Right lobe of liver (tissue), 6 donors: Measurements from ENCODE around the gene TBC1D5. TPM values are rescaled to one million over a fixed set of nuclear protein-coding genes. Genes with fewer than 3 reads are reported as not detected.
A peak's percentile ranks its signal among the peaks of the same experiment; 100 is the strongest.

Experiments
- ATAC-seq, 4 donors: fragments of 200-7000 bp; cut with Tn5 transposase; one replicate each; pipeline ENCODE4 v1.9.1; 2020; ENCODE audit warnings: mild to moderate bottlenecking in 4 of 4, moderate library complexity in 4 of 4
- DNase-seq, 3 donors: peaks; one replicate each; pipeline ENCODE4 v3.0.0-alpha.2; 2020
- H3K27ac ChIP-seq, 3 donors: fragments of 200-600 bp; one replicate each; pipeline ENCODE4 v1.8.0; 2022
- H3K27me3 ChIP-seq, 2 donors: fragments of 200-600 bp; one replicate each; pipeline ENCODE4 v1.8.0; 2022
- H3K36me3 ChIP-seq, 4 donors: fragments of 200-600 bp; sonication (generic) in 1 of 4; one replicate each; pipeline versions ENCODE4 v1.5.1 to v1.8.0; 2017 to 2022; ENCODE audit warnings: control low read depth in 1 of 4
- H3K4me1 ChIP-seq, 4 donors: fragments of 200-600 bp; sonication (generic) in 1 of 4; one replicate each; pipeline versions ENCODE4 v1.5.1 to v1.8.0; 2017 to 2022; ENCODE audit warnings: control low read depth in 1 of 4
- H3K4me3 ChIP-seq, 3 donors: fragments of 200-600 bp; one replicate each; pipeline ENCODE4 v1.8.0; 2022
- H3K9me3 ChIP-seq, 4 donors: fragments of 200-600 bp; sonication (generic) in 1 of 4; one replicate each; pipeline versions ENCODE4 v1.5.1 to v1.8.0; 2017 to 2022; ENCODE audit warnings: control low read depth in 1 of 4
- CTCF ChIP-seq, 4 donors: fragments of 200-600 bp in 3 of 4; fragments of 450-650 bp in 1 of 4; IDR thresholded peaks; one replicate each; pipeline versions ENCODE4 v1.5.1 to v1.8.0; 2016 to 2022; ENCODE audit warnings: antibody characterized with exemption in 4 of 4, mild to moderate bottlenecking in 2 of 4
- POLR2A ChIP-seq: fragments of 450-650 bp; IDR thresholded peaks from one replicate; pipeline ENCODE4 v1.6.1; 2017; ENCODE audit warnings: antibody characterized with exemption, mild to moderate bottlenecking
- WGBS: methylation state at CpG from one replicate; pipeline ENCODE4 v1.1.6; 2018; ENCODE audit warnings: low coverage, low lambda C conversion rate; ENCODE audit not compliant: insufficient coverage; ENCODE audit errors: missing lambda C conversion rate; 5-methylcytosine and 5-hydroxymethylcytosine counted together
- intact Hi-C, 2 donors: fragments of 100-400 bp; cut with DNase I; formaldehyde crosslinking; loops; one replicate each; pipeline versions ENCODE4 v1.11.2 to v1.14.1; 2022
- total RNA-seq, 6 experiments: library from RNA; depleted of rRNA in 2 of 6; stranded (reverse); fragments of >200 nt in 2 of 6; fragmentation: NEBNext Ultra II Directional in 3 of 6; extraction: Animal tissue kit (Norgen Biotek cat#: 25700) in 3 of 6; gene quantifications; one replicate each; pipeline versions ENCODE4 v1.1.0 to v1.2.4, GENCODE V29; 2016 to 2023
- donor health status: DM: no; HTN: yes; CAD: no.
- donor health status: DM: no; HTN: no; CAD: no.
- donor health status: DM: no; HTN: no; CAD: no.
- donor health status: DM: no; HTN: yes; CAD: no.
- donor health status: DM: no; HTN: yes; CAD: no.

TBC1D5 gene
- total RNA-seq, 6 experiments from 2014 or later: 21.5 to 33.4 (median 27.7) TPM

GRCh38 chr3:17456650-17457049, 285.8 kb downstream of the TBC1D5 start:
- 100% methylated on average over 1 of the region's 1 CpG for WGBS
- H3K9me3 ChIP-seq: no peaks in the 10 kb centered on the region
- ATAC-seq (no peak), DNase-seq (no peak)
- intact Hi-C loops: no loop called here
- no peak overlapping the region for H3K27ac ChIP-seq
- no peak overlapping the region for H3K4me3 ChIP-seq
- H3K27me3 ChIP-seq: no peaks in the 10 kb centered on the region
- TF ChIP-seq CTCF (IDR thresholded peaks at IDR 0.05) (no peak), POLR2A (no peak)
- no peaks in the 10 kb centered on the region for H3K36me3 ChIP-seq
- no peaks in the 10 kb centered on the region for H3K4me1 ChIP-seq

DNA sequence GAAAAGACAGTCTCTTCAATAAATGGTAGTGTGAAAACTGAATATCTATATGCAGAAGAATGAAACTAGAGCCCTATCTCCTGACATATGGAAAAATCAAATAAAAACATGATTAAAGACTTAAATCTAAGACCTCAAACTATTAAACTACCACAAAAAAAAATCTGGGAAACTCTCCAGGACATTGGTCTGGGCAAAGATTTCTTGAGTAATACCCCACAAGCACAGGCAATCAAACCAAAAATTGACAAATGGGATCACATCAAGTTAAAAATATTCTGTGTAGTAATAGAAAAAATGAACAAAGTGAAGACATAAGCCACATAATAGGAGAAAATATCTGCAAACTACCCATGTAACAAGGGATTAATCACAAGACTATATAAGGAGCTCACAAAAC, 286.4 kb downstream of the TBC1D5 start:
- no peaks in the 10 kb centered on the region for H3K4me1 ChIP-seq
- no peak overlapping the region for H3K4me3 ChIP-seq
- ATAC-seq: no peak
- intact Hi-C loops: no loop called here
- no peaks in the 10 kb centered on the region for H3K9me3 ChIP-seq
- TF ChIP-seq CTCF (IDR thresholded peaks at IDR 0.05) (no peak), POLR2A (no peak)
- no peak overlapping the region for H3K27ac ChIP-seq
- H3K27me3 ChIP-seq: no peaks in the 10 kb centered on the region
- no peak for DNase-seq
- H3K36me3 ChIP-seq: no peaks in the 10 kb centered on the region

GRCh38 chr3:17444865-17445264, 297.6 kb downstream of the TBC1D5 start:
- no peaks in the 10 kb centered on the region for H3K4me1 ChIP-seq
- no peak overlapping the region for H3K4me3 ChIP-seq
- intact Hi-C loops: no loop called here
- no peaks in the 10 kb centered on the region for H3K36me3 ChIP-seq
- TF ChIP-seq CTCF (IDR thresholded peaks at IDR 0.05) (no peak), POLR2A (no peak)
- H3K9me3 ChIP-seq: no peaks in the 10 kb centered on the region
- H3K27me3 ChIP-seq: no peaks in the 10 kb centered on the region
- no peak overlapping the region for H3K27ac ChIP-seq
- ATAC-seq (no peak), DNase-seq (no peak)

DNA sequence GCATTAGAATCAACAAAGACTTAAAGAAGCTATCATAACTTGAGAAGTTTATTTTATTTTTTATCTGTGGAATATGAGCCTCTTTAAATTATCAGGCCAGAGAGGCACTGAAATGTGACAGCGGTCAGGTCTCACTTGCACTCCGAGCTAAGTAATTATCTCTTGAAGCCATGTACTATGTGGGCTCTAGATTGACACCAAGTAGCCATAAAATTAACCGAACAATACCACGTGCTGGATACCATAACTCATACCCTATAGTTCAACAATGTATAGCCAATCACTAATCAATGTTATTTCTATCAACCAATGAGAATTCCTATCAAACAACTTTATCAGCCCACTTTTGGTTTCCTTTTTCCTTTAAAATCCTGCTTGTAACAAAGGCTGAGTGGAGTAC, 299.3 kb downstream of the TBC1D5 start:
- TF ChIP-seq POLR2A: no peak
- TF ChIP-seq CTCF (IDR thresholded peaks at IDR 0.05): no peak
- 95% methylated on average over 4 of the region's 4 CpGs for WGBS
- H3K36me3 ChIP-seq: no peaks in the 10 kb centered on the region

GRCh38 chr3:17442332-17443049, 299.9 kb downstream of the TBC1D5 start:
- 61% methylated on average over 3 of the region's 3 CpGs for WGBS
- H3K9me3 ChIP-seq: no peaks in the 10 kb centered on the region
- H3K4me3 ChIP-seq: no peak overlapping the region
- no peak overlapping the region for H3K27ac ChIP-seq
- TF ChIP-seq POLR2A (no peak), CTCF (IDR thresholded peaks at IDR 0.05) (no peak)
- no peaks in the 10 kb centered on the region for H3K27me3 ChIP-seq
- H3K4me1 ChIP-seq: no peaks in the 10 kb centered on the region
- no peaks in the 10 kb centered on the region for H3K36me3 ChIP-seq
- ATAC-seq (peak; percentile 80 to 96 (median 82)), DNase-seq (no peak)
- intact Hi-C loops: no loop called here

More for the DNA sequence above, 299.3 kb downstream of the TBC1D5 start:
- no peak overlapping the region for H3K27ac ChIP-seq
- H3K4me3 ChIP-seq: no peak overlapping the region
- intact Hi-C loops: no loop called here
- H3K4me1 ChIP-seq: no peaks in the 10 kb centered on the region
- H3K9me3 ChIP-seq: no peaks in the 10 kb centered on the region
- DNase-seq (no peak), ATAC-seq (no peak)
- H3K27me3 ChIP-seq: no peaks in the 10 kb centered on the region
